ENCODE data around the gene FANCC.

The FANCC gene

GRCh38 chr9:95190413-95190812 lies 127.1 kb downstream of the FANCC start:
- no peak for DNase-seq (ENCODE audit: low read depth in 2 of 2)

- DNase-seq (ENCODE audit: low read depth in 2 of 2) = no peak
Measured at GRCh38 chr9:95189251-95190098, 128.0 kb downstream of the FANCC start.

- DNase-seq (ENCODE audit: low read depth in 2 of 2) = no peak
Measured at GRCh38 chr9:95188459-95188858, 129.1 kb downstream of the FANCC start.

GRCh38 chr9:95185956-95186355 lies 131.6 kb downstream of the FANCC start:
- no peak for DNase-seq (ENCODE audit: low read depth in 2 of 2)

- no peak for DNase-seq (ENCODE audit: low read depth in 2 of 2)
Measured at GRCh38 chr9:95182854-95183563, 134.5 kb downstream of the FANCC start.

DNA sequence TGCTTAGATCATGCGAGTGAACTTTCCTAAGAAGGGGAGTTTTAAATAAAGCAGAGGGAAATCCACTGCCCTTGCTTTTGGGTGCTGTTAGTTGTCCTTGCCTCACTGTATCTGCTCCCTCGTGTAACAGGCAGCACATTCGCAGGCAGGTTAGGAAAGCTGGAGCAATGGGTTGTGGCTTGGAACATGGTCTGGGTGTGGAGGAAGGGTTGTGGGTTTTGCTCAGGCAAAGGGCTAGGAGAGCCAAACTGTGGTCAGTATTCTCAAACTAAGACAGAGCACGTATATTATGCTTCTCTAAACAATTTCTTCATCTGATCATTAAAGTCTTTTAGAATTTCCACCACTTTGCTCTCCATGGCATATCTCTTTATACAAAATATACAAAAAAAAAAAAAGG lies 135.7 kb downstream of the FANCC start:
- no peak for DNase-seq (ENCODE audit: low read depth in 2 of 2)

GRCh38 chr9:95181226-95181818 lies 136.2 kb downstream of the FANCC start:
- no peak for DNase-seq (ENCODE audit: low read depth in 2 of 2)

DNA sequence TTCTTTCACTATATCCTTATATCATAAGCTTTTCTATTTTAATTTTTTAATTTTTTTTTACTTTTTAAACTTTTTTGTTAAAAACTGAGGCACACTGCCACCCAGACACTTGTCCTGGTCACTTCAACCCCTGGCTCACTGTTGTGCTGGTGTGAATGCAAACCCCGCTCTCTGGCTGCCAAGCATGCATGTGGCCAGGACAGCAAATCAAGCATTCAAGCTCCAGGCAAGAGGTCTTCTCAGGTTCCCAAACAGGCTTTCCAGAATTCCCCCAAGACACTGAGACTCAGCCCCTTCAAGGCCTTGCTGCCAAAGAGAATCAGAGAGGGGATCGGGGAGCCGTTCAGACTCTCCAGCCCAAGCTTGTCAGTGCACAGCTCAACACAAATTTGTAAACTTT lies 139.9 kb downstream of the FANCC start:
- no peak for DNase-seq (ENCODE audit: low read depth in 2 of 2)

- DNase-seq (ENCODE audit: low read depth in 2 of 2) = no peak
Measured at GRCh38 chr9:95176755-95177319, 140.7 kb downstream of the FANCC start.

- no peak for DNase-seq (ENCODE audit: low read depth in 2 of 2)
Measured at GRCh38 chr9:95175523-95175922, 142.0 kb downstream of the FANCC start.

GRCh38 chr9:95174038-95174437 lies 143.5 kb downstream of the FANCC start:
- no peak for DNase-seq (ENCODE audit: low read depth in 2 of 2)

DNA sequence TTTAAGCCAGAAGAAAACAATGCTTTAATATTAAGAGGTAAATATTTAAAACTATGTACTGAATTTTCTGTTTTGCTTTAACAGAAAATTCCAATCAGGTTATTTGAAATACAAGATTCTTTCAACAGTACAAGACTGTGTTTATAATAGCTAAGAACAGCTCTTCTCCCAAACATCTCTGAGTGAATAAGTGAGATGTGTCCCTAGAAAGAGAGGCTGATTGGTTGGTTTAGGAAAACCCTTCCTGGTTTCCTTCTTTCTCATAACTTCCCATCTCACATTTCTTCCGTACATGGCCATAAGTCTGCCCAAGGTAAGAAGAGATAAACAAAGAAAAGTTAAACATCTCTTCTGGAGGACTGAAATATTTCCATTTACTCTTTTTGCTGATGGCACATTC lies 145.9 kb downstream of the FANCC start:
- no peak for DNase-seq (ENCODE audit: low read depth in 2 of 2)

DNA sequence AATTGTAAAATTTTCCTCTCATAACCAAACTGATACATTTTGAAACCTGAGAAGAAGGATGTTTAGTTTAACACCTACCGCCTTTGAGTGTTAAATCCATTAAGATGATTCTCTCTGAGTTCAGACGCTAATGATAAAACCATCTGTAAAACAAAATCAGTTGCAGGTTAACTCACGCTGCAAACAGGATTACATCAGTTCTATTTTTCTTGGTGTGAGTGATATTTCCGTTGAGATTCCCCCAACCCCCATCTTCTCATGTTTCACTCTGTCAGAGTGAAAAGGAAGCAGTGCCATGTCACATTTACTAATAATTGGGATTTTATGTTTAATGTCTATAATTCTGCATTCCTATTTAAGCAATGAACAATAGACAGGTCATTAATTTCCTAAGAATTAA lies 146.5 kb downstream of the FANCC start:
- DNase-seq (ENCODE audit: low read depth in 2 of 2) = no peak

- peak in 1 of 2 donors; percentile 4 for DNase-seq (ENCODE audit: low read depth in 2 of 2)
Measured at GRCh38 chr9:95167998-95168397, 149.5 kb downstream of the FANCC start.

- no peak for DNase-seq (ENCODE audit: low read depth in 2 of 2)
Measured at GRCh38 chr9:95165004-95165403, 152.5 kb downstream of the FANCC start.

- no peak for DNase-seq (ENCODE audit: low read depth in 2 of 2)
Measured at GRCh38 chr9:95157481-95158151, 159.9 kb downstream of the FANCC start.

DNA sequence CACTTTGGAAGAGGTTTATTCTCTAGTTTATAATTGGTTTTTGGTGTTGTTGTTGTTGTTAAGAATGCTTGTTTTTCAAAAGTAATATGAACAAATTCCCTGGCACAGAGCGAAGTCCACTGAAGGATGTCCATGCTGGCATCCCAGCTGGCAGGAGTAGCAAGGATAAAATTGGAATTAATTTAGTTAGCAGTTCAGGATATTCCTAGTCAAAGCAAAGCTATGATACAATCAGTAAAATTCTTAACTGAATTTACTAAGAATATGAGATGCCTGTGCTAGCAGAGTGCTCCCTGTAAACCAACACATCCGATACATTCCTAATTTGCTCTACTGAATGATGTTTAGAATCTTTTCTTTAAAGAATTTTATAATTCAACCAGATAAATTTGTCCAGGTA lies 161.4 kb downstream of the FANCC start:
- DNase-seq (ENCODE audit: low read depth in 2 of 2) = no peak

GRCh38 chr9:95155220-95155619 lies 162.3 kb downstream of the FANCC start:
- DNase-seq (ENCODE audit: low read depth in 2 of 2) = no peak

DNA sequence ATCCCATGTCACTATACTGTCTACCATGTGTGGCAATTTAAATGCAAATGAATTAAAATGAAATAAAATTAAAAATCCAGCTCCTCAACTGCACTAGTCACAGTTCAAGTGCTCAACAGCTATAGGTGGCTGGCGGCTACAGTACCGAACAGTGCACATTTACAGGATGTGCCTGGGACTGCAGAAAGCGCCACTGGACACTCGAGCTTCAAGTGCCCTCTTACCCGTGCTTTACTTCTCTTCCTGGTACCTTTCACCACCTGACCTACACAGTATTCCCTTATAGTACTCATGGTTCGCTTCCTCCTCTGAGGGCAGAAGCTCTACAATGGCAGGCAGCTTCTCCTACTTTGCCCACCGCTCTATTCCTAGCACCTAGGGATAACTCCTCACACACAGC lies 166.6 kb downstream of the FANCC start:
- DNase-seq (ENCODE audit: low read depth in 2 of 2) = no peak

- no peak for DNase-seq (ENCODE audit: low read depth in 2 of 2)
Measured at GRCh38 chr9:95148208-95148520, 169.3 kb downstream of the FANCC start.

- no peak for DNase-seq (ENCODE audit: low read depth in 2 of 2)
Measured at GRCh38 chr9:95147452-95148207, 169.9 kb downstream of the FANCC start.
